HepG2 (cell line): ENCODE results near the gene UBE2C. TPM values are rescaled to one million over a fixed set of nuclear protein-coding genes. Genes with fewer than 3 reads are reported as not detected.
A peak's percentile ranks its signal among the peaks of the same experiment; 100 is the strongest.

ENCODE experiments used
- CC2D1A ChIP-seq: sonication (generic); formaldehyde crosslinking; IDR thresholded peaks from 2 replicates; pipeline ENCODE4 v1.8.1; 2023; ENCODE audit warnings: mild to moderate bottlenecking, missing genetic modification reagents
- DDIT3 ChIP-seq: sonication (generic); formaldehyde crosslinking; IDR thresholded peaks from 2 replicates; pipeline ENCODE4 v1.4.0; 2020; ENCODE audit warnings: mild to moderate bottlenecking, missing genetic modification reagents
- FOSL1 ChIP-seq: sonication (generic); formaldehyde crosslinking; IDR thresholded peaks from 2 replicates; pipeline ENCODE4 v1.9.0; 2021; ENCODE audit warnings: missing genetic modification reagents, borderline replicate concordance
- HNF1A ChIP-seq, 2 experiments: sonication (generic) in 1 of 2; formaldehyde crosslinking in 1 of 2; IDR thresholded peaks; 2 replicates each; pipeline versions ENCODE4 v1.4.0 to v1.6.1; 2016 to 2020; ENCODE audit warnings: borderline replicate concordance in 1 of 2, low read depth in 1 of 2, mild to moderate bottlenecking in 1 of 2, missing genetic modification reagents in 1 of 2
- HNRNPK ChIP-seq: fragments of 200-400 bp; formaldehyde crosslinking; IDR thresholded peaks from 2 replicates; pipeline ENCODE4 v1.6.1; 2018; ENCODE audit warnings: low read length, low read depth, moderate library complexity, mild to moderate bottlenecking; ENCODE audit not compliant: poor library complexity, severe bottlenecking
- NR0B2 ChIP-seq: sonication (generic); formaldehyde crosslinking; IDR thresholded peaks from 2 replicates; pipeline ENCODE4 v1.4.0; 2020; ENCODE audit warnings: mild to moderate bottlenecking, missing genetic modification reagents
- PATZ1 ChIP-seq: sonication (generic); formaldehyde crosslinking; IDR thresholded peaks from 2 replicates; pipeline ENCODE4 v1.4.0; 2020; ENCODE audit warnings: missing genetic modification reagents
- SOX6 ChIP-seq, 2 experiments: fragments of 450-650 bp in 1 of 2; sonication (generic) in 1 of 2; formaldehyde crosslinking in 1 of 2; IDR thresholded peaks; 2 replicates each; pipeline versions ENCODE4 v1.4.0 to v1.6.1; 2017 to 2020; ENCODE audit warnings: antibody characterized with exemption in 1 of 2, mild to moderate bottlenecking in 1 of 2, missing genetic modification reagents in 1 of 2
- SRSF4 ChIP-seq: fragments of 200-400 bp; formaldehyde crosslinking; IDR thresholded peaks from one replicate; pipeline ENCODE4 v1.6.1; 2018; ENCODE audit warnings: mild to moderate bottlenecking, low read depth, low read length, moderate library complexity; ENCODE audit not compliant: poor library complexity, severe bottlenecking
- ZBTB10 ChIP-seq: sonication (generic); formaldehyde crosslinking; IDR thresholded peaks from 2 replicates; pipeline ENCODE4 v1.4.0; 2020; ENCODE audit warnings: missing genetic modification reagents, borderline replicate concordance
- ZNF878 ChIP-seq: sonication (generic); formaldehyde crosslinking; IDR thresholded peaks from 2 replicates; pipeline ENCODE4 v1.8.1; 2023; ENCODE audit warnings: mild to moderate bottlenecking, missing genetic modification reagents, moderate library complexity
- polyA plus RNA-seq, 8 experiments: library from polyadenylated mRNA; depleted of rRNA in 3 of 8; stranded (reverse) in 7 of 8; unstranded in 1 of 8; fragments of >200 nt; fragmentation: Illumina TruSeq in 4 of 8; extraction: Trizol in 4 of 8; gene quantifications; 2 replicates each; pipeline versions ENCODE4 v1.2.1 to v1.2.3, GENCODE V29; 2011 to 2016; ENCODE audit warnings: low read depth in 4 of 8, missing spikeins in 1 of 8, mixed read lengths in 1 of 8; ENCODE audit not compliant: insufficient read depth in 1 of 8
- total RNA-seq, 5 experiments: library from RNA; depleted of rRNA; stranded (reverse); fragments of >200 nt; fragmentation: Illumina TruSeq; extraction: Trizol; gene quantifications; 2 replicates each; pipeline ENCODE4 v1.2.3, GENCODE V29; 2016; ENCODE audit warnings: low read depth in 1 of 5
- TF ChIP-seq, protein P1 (sequence below): sonication (generic); formaldehyde crosslinking; IDR thresholded peaks from 2 replicates; pipeline ENCODE4 v1.4.0; 2020; ENCODE audit warnings: missing genetic modification reagents

The UBE2C gene
- total and polyA plus RNA-seq, 2 of the 13 experiments (the other 11 are each of a cell fraction or from before 2014, with no cell fraction given), result 100 to 123 TPM

DNA sequence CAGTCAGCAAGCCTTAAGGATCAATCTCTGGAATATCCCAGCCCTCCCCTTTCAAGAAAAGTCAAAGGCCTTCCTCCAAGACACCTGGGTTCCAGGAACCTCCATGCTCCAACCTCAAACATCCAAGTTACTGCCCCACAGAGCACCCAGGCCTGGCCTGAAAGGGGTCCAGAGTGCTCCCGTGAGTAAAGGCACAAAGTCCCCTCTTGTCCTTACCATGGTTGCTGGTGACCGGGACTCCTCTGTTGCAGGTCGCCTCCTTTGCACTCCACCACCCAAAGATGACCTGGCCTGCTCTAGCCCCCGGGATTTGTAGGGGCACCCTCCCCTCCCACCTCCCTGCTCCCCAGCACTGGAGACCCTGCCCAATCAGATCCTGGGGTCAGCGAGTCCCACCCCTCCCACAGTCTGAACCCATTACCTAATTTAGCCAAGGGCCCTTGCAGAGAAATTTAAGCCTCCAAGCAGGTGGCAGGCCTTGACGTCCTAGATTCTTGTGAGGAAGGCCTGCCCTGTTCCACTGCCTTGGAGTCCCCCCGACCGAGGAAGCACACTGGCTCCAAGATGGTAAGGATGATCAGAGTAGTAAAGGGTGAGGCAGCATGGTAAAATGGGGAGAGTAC, 14.7 kb downstream of the UBE2C start, which contains the start of gene TNNC2 (continued):
- no peak for TF ChIP-seq HNF1A (IDR thresholded peaks at IDR 0.05; ENCODE audit: low read depth)
- TF ChIP-seq HNF1A (CRISPR knock-in tag; IDR thresholded peaks at IDR 0.05; ENCODE audit: borderline replicate concordance), result no peak
- no peak for TF ChIP-seq SRSF4
- no peak for TF ChIP-seq HNRNPK
- TF ChIP-seq, protein P1, sequence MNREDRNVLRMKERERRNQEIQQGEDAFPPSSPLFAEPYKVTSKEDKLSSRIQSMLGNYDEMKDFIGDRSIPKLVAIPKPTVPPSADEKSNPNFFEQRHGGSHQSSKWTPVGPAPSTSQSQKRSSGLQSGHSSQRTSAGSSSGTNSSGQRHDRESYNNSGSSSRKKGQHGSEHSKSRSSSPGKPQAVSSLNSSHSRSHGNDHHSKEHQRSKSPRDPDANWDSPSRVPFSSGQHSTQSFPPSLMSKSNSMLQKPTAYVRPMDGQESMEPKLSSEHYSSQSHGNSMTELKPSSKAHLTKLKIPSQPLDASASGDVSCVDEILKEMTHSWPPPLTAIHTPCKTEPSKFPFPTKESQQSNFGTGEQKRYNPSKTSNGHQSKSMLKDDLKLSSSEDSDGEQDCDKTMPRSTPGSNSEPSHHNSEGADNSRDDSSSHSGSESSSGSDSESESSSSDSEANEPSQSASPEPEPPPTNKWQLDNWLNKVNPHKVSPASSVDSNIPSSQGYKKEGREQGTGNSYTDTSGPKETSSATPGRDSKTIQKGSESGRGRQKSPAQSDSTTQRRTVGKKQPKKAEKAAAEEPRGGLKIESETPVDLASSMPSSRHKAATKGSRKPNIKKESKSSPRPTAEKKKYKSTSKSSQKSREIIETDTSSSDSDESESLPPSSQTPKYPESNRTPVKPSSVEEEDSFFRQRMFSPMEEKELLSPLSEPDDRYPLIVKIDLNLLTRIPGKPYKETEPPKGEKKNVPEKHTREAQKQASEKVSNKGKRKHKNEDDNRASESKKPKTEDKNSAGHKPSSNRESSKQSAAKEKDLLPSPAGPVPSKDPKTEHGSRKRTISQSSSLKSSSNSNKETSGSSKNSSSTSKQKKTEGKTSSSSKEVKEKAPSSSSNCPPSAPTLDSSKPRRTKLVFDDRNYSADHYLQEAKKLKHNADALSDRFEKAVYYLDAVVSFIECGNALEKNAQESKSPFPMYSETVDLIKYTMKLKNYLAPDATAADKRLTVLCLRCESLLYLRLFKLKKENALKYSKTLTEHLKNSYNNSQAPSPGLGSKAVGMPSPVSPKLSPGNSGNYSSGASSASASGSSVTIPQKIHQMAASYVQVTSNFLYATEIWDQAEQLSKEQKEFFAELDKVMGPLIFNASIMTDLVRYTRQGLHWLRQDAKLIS, result no peak
- TF ChIP-seq FOSL1 (CRISPR knock-in tag), result no peak
- no peak for TF ChIP-seq CC2D1A (CRISPR knock-in tag)
- peak; percentile 28; the same call in 1 of the 2 replicates for TF ChIP-seq PATZ1 (CRISPR knock-in tag)
- TF ChIP-seq NR0B2 (CRISPR knock-in tag), result no peak
- no peak for TF ChIP-seq DDIT3 (CRISPR knock-in tag)
- TF ChIP-seq SOX6 (IDR thresholded peaks at IDR 0.05), result no peak
- peak; percentile 58; the same call in 1 of the 2 replicates for TF ChIP-seq SOX6 (CRISPR knock-in tag; IDR thresholded peaks at IDR 0.05)
- TF ChIP-seq ZNF878 (CRISPR knock-in tag), result no peak
- no peak for TF ChIP-seq ZBTB10
